GM13976 (cell line): ENCODE measurements around the gene CDK14.
"Not testable (repeated sequence)": the region's sequence is repeated elsewhere in the genome, so short reads cannot be mapped to it uniquely, and the experiment has no call there.

Experiments
- DNase-seq: peaks from one replicate; pipeline ENCODE4 v3.0.0; 2012; ENCODE audit warnings: low spot score
- CTCF ChIP-seq: IDR thresholded peaks from 2 replicates; pipeline ENCODE4 v1.5.1; 2012; ENCODE audit warnings: borderline replicate concordance, mild to moderate bottlenecking; ENCODE audit not compliant: insufficient read depth; ENCODE audit errors: extremely low read depth, missing control alignments, control extremely low read depth
- in situ Hi-C: fragments of 300-500 bp; cut with MboI; formaldehyde crosslinking; loops from one replicate; pipeline ENCODE4 v1.12.0; 2022; ENCODE audit warnings: low sequenced_read_pairs, mixed read lengths, inconsistent platforms; ENCODE audit not compliant: unreplicated experiment

CDK14 gene

GRCh38 chr7:90726120-90726519, 130.0 kb downstream of the CDK14 start:
- no peak for TF ChIP-seq CTCF
- in situ Hi-C loops = no loop called here
- DNase-seq = no peak

- no peak for DNase-seq
- in situ Hi-C loops = no loop called here
- no peak for TF ChIP-seq CTCF
Observed at GRCh38 chr7:90726623-90727022, 130.5 kb downstream of the CDK14 start.

GRCh38 chr7:90727412-90727811, 131.3 kb downstream of the CDK14 start:
- no peak for DNase-seq
- no peak for TF ChIP-seq CTCF
- in situ Hi-C loops = no loop called here

- no peak for TF ChIP-seq CTCF
- DNase-seq = no peak
- in situ Hi-C loops = no loop called here
Observed at GRCh38 chr7:90728568-90728967, 132.4 kb downstream of the CDK14 start.

- DNase-seq, in situ Hi-C loops: not testable (repeated sequence)
Observed at GRCh38 chr7:90735611-90736280, 139.6 kb downstream of the CDK14 start.

- in situ Hi-C loops = no loop called here
- no peak for DNase-seq
- TF ChIP-seq CTCF = no peak
Observed at GRCh38 chr7:90736316-90736715, 140.2 kb downstream of the CDK14 start.

- peak; percentile 55 for DNase-seq
- in situ Hi-C loops = no loop called here
- TF ChIP-seq CTCF = no peak
Observed at GRCh38 chr7:90736968-90737939, 141.1 kb downstream of the CDK14 start.
